Endodermal cell (in vitro differentiated cells): ENCODE data around the gene RBM45. TPM values are rescaled to one million over a fixed set of nuclear protein-coding genes. Genes with fewer than 3 reads are reported as not detected.

Experiments used
- DNase-seq: peaks from one replicate; pipeline ENCODE4 v3.0.0-alpha.2; 2017
- H3K27ac ChIP-seq: 2 replicates; pipeline ENCODE4 v1.5.1; 2013; ENCODE audit warnings: mild to moderate bottlenecking, low read depth, low read length, moderate library complexity
- H3K27me3 ChIP-seq: 2 replicates; pipeline ENCODE4 v1.6.1; 2013; ENCODE audit warnings: mild to moderate bottlenecking, low read length, moderate library complexity; ENCODE audit not compliant: insufficient read depth, control insufficient read depth, poor library complexity, severe bottlenecking
- H3K36me3 ChIP-seq: 2 replicates; pipeline ENCODE4 v1.7.0; 2013; ENCODE audit warnings: mild to moderate bottlenecking, low read length, moderate library complexity; ENCODE audit not compliant: control insufficient read depth, insufficient read depth
- H3K4me1 ChIP-seq: one replicate; pipeline ENCODE4 v1.7.0; 2013; ENCODE audit warnings: low read length; ENCODE audit not compliant: control insufficient read depth, insufficient read depth
- H3K4me3 ChIP-seq: 2 replicates; pipeline ENCODE4 v1.5.1; 2013; ENCODE audit warnings: mild to moderate bottlenecking, low read length, moderate library complexity
- H3K9ac ChIP-seq: 2 replicates; pipeline ENCODE4 v1.6.1; 2013; ENCODE audit warnings: mild to moderate bottlenecking, low read length, moderate library complexity; ENCODE audit not compliant: poor library complexity, severe bottlenecking; ENCODE audit errors: extremely low read depth
- H3K9me3 ChIP-seq: 2 replicates; pipeline ENCODE4 v1.6.1; 2013; ENCODE audit warnings: mild to moderate bottlenecking, low read length, moderate library complexity; ENCODE audit not compliant: control insufficient read depth
- H3K27ac Mint-ChIP-seq: 2 replicates; pipeline ENCODE4 v1.8.0; 2020; ENCODE audit warnings: mixed read lengths
- H3K27me3 Mint-ChIP-seq: 2 replicates; pipeline ENCODE4 v1.8.0; 2021; ENCODE audit warnings: mild to moderate bottlenecking, mixed read lengths; ENCODE audit not compliant: insufficient read depth
- H3K36me3 Mint-ChIP-seq: 2 replicates; pipeline ENCODE4 v1.8.0; 2020; ENCODE audit warnings: low read depth, mixed read lengths
- H3K4me1 Mint-ChIP-seq: 2 replicates; pipeline ENCODE4 v1.8.0; 2020; ENCODE audit warnings: mixed read lengths
- H3K4me3 Mint-ChIP-seq: 2 replicates; pipeline ENCODE4 v1.8.0; 2020; ENCODE audit warnings: mild to moderate bottlenecking, moderate library complexity, mixed read lengths
- H3K9me3 Mint-ChIP-seq: 2 replicates; pipeline ENCODE4 v1.8.0; 2020; ENCODE audit warnings: mild to moderate bottlenecking, mixed read lengths
- CTCF ChIP-seq: fragments of 200-600 bp; sonication (generic); conservative IDR thresholded peaks from 2 replicates; pipeline ENCODE4 v1.5.0; 2021; ENCODE audit warnings: antibody characterized with exemption, mild to moderate bottlenecking
- WGBS, 2 experiments: methylation state at CpG; one replicate each; pipeline versions ENCODE4 v1.1.5 to v1.1.7; 2013; ENCODE audit warnings: missing lambda C conversion rate in 2 of 2, mixed read lengths in 1 of 2; ENCODE audit not compliant: insufficient coverage in 1 of 2, insufficient read length in 1 of 2; 5-methylcytosine and 5-hydroxymethylcytosine counted together
- total RNA-seq, 2 donors: library from RNA; stranded (reverse); fragmentation: NEBNext Ultra II Directional in 1 of 2; extraction: Animal tissue kit (Norgen Biotek cat#: 25700) in 1 of 2; gene quantifications; 2 replicates in 1 of 2; 3 replicates in 1 of 2; pipeline ENCODE4 v1.2.1, GENCODE V29; 2021

RBM45 gene
- total RNA-seq, 2 donors from 2014 or later = 13.7 to 14.9 TPM

- Mint-ChIP-seq H3K27me3 (no peaks in the 10 kb centered on the region), H3K4me3 (no peak overlapping the region), H3K9me3 (peaks cover 23% of the 10 kb centered on the region), H3K27ac (no peak overlapping the region), H3K36me3 (no peaks in the 10 kb centered on the region), H3K4me1 (peaks cover 6% of the 10 kb centered on the region)
- Histone ChIP-seq H3K4me1 (no peaks in the 10 kb centered on the region), H3K4me3 (no peak overlapping the region), H3K9me3 (peaks cover 9% of the 10 kb centered on the region), H3K27ac (no peak overlapping the region), H3K27me3 (no peaks in the 10 kb centered on the region), H3K36me3 (no peaks in the 10 kb centered on the region), H3K9ac (no peak overlapping the region)
- TF ChIP-seq CTCF = no peak
- DNase-seq = no peak
Observed at GRCh38 chr2:178093471-178093870, 18.8 kb upstream of the RBM45 start.

- no peak for TF ChIP-seq CTCF
- Mint-ChIP-seq H3K4me1 (no peaks in the 10 kb centered on the region), H3K27me3 (no peaks in the 10 kb centered on the region), H3K4me3 (no peak overlapping the region), H3K36me3 (no peaks in the 10 kb centered on the region), H3K9me3 (peaks cover 5% of the 10 kb centered on the region), H3K27ac (no peak overlapping the region)
- H3K4me1 ChIP-seq = no peaks in the 10 kb centered on the region
- 93 to 100% methylated on average over 1 to 3 of the region's 3 CpGs for WGBS, 2 experiments
- no peak overlapping the region for H3K9ac ChIP-seq
- H3K27me3 ChIP-seq = no peaks in the 10 kb centered on the region
- no peak overlapping the region for H3K27ac ChIP-seq
- H3K4me3 ChIP-seq = no peak overlapping the region
- H3K9me3 ChIP-seq = no peaks in the 10 kb centered on the region
- no peaks in the 10 kb centered on the region for H3K36me3 ChIP-seq
- no peak for DNase-seq
Observed at GRCh38 chr2:178101321-178102079, 10.7 kb upstream of the RBM45 start.

- WGBS, 2 experiments = 50% methylated on average over 2 of the region's 2 CpGs; no CpG with 5 or more reads in 1 of the 2 experiments
- no peak for DNase-seq
- Histone ChIP-seq H3K4me1 (no peaks in the 10 kb centered on the region), H3K27ac (no peak overlapping the region), H3K27me3 (no peaks in the 10 kb centered on the region), H3K4me3 (no peak overlapping the region), H3K9me3 (no peaks in the 10 kb centered on the region), H3K9ac (no peak overlapping the region), H3K36me3 (no peaks in the 10 kb centered on the region)
- Mint-ChIP-seq H3K4me3 (no peak overlapping the region), H3K9me3 (no peaks in the 10 kb centered on the region), H3K36me3 (no peaks in the 10 kb centered on the region), H3K27me3 (no peaks in the 10 kb centered on the region), H3K27ac (no peak overlapping the region), H3K4me1 (no peaks in the 10 kb centered on the region)
- TF ChIP-seq CTCF = no peak
Observed at GRCh38 chr2:178105566-178105965, 6.7 kb upstream of the RBM45 start.
